ENCODE data around the gene GRID1.
"Not testable (repeated sequence)": the region's sequence is repeated elsewhere in the genome, so short reads cannot be mapped to it uniquely, and the experiment has no call there.

The GRID1 gene

DNA sequence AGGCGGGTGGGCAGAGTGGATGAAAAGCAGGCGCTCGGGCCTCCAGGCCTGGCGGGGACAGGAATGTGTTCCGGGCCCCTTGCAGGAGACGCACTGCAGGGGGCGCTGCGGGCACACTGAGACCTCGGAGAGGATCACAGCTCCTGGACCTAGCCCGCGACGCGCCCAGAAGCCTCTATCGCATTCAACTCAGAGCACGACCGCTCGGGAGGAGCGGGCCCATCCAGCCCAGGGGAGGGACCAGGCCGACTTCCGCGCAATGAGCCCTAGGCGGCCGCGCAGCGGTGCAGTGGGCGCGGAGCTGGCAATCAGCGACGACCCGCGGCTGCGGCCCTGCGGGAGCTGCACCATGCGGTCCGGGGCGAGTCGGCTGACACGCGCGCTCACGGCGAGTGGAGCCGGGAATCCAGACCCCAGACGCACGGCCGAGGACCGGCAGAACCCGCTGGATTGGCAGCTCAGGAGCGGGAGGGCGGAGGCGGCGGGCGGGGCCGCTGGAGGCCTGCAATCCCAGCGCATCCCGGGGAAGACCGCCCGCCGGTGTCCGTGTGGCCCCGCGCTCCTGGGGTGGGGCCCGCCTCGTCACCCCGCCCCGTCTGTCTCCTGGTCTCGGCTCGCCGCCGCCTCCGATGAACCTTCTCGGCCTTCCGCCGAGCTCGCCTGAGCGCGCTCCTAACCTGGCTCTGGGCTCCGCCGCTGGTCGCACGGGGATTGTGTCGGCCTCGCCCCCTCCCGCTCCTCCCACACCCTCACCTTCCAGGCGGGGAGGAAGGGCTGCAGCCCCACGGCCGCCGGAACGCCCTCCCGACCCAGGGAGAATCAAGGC is 33.5 kb upstream of the GRID1 start:
- H3K9me3 Mint-ChIP-seq = no peaks in the 10 kb centered on the region
- ATAC-seq = peak; percentile 95
- H3K4me1 Mint-ChIP-seq = peaks cover 17% of the 10 kb centered on the region
- no peaks in the 10 kb centered on the region for H3K36me3 Mint-ChIP-seq
- H3K4me3 Mint-ChIP-seq = peak overlapping the region; percentile 92
- H3K27me3 Mint-ChIP-seq = no peaks in the 10 kb centered on the region
- peak overlapping the region; percentile 95 for H3K27ac Mint-ChIP-seq

DNA sequence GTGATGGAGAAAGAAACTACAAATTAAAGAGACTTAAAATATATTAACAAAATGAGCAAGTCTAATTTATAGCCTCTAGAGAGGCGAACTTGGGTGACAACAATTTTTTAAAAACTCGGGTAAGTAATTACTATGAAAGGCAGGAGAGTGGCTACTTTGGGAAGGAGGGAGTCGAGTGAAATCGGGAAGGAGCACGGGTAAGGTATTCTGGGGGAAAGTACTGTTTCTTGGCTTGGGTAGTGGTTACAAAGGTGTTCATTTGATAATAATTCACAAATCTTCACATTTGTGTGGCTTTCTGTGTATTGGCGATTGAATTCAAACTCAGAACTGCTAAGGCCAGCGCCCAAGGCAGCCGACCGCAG is 32.9 kb upstream of the GRID1 start:
- Mint-ChIP-seq H3K4me3 (peak overlapping the region; percentile 92), H3K36me3 (no peaks in the 10 kb centered on the region), H3K27me3 (no peaks in the 10 kb centered on the region), H3K27ac (peak overlapping the region; percentile 95), H3K9me3 (no peaks in the 10 kb centered on the region), H3K4me1 (peaks cover 17% of the 10 kb centered on the region)
- no peak for ATAC-seq

DNA sequence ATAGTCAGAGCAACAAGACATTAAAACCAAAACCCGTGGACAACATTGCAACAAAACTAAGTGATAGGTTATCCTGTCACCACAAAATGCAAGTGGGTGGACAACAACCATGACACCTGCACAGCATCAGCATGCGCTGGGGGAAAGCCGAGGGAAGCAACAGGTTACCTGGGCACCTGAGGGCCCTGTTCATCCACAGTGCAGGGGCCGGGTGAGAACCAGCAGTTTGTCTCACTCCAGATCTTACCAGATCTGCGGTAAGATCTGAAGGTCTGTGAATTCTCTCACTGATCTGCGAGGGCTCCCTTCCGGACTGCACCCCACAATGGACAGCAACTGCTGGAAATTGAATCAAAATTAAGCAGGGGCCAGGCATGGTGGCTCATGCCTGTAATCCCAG is 30.5 kb upstream of the GRID1 start:
- Mint-ChIP-seq H3K27me3 (peaks cover 16% of the 10 kb centered on the region), H3K36me3 (no peaks in the 10 kb centered on the region), H3K4me1 (peaks cover 23% of the 10 kb centered on the region), H3K4me3 (no peak overlapping the region), H3K9me3 (no peaks in the 10 kb centered on the region), H3K27ac (no peak overlapping the region)
- ATAC-seq = no peak

GRCh38 chr10:86393862-86394455 is 27.4 kb upstream of the GRID1 start:
- Mint-ChIP-seq H3K27ac (no peak overlapping the region), H3K4me3 (no peak overlapping the region), H3K36me3 (no peaks in the 10 kb centered on the region), H3K4me1 (peaks cover 21% of the 10 kb centered on the region), H3K27me3 (peaks cover 43% of the 10 kb centered on the region), H3K9me3 (no peaks in the 10 kb centered on the region)
- no peak for ATAC-seq

DNA sequence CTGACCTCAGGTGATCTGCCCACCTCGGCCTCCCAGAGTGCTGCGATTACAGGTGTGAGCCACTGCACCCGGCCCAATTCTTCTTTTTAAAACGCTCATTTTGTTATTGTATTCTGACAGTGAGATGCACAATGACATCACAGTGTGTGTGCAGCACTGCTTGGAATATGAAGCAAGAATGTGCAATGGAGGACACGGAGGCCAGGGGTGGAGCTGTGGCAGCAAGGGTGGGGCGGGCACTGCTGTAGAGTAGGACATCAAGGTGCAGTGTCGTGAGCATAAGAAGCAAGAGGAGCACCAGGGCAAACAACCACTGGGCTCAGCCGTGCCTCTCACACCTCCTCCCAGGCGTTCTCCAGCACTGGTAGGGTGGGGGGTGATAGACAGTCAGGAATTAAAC is 26.8 kb upstream of the GRID1 start:
- Mint-ChIP-seq H3K4me3 (no peak overlapping the region), H3K4me1 (peaks cover 21% of the 10 kb centered on the region), H3K9me3 (no peaks in the 10 kb centered on the region), H3K27ac (no peak overlapping the region), H3K27me3 (peaks cover 47% of the 10 kb centered on the region), H3K36me3 (no peaks in the 10 kb centered on the region)
- ATAC-seq = no peak

DNA sequence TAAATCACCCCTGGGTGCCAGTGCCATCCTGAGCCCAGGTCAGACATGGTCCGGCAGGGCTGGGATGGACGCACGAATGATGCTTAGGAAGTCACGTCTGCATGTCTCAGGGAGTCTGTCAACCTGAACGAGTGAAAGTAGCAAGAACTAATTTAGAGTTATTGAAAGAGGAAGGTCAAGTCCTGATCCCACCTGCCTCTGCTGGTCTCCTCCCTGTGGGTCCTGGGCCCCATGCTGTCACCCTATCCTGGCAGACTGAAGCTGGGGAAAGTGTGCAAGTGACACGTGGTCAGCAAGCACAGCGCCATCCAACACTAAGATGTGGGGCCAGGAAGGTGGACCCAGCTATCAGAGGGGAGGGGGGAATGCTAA is 26.1 kb upstream of the GRID1 start:
- H3K4me3 Mint-ChIP-seq = no peak overlapping the region
- peak; percentile 43 for ATAC-seq
- no peaks in the 10 kb centered on the region for H3K9me3 Mint-ChIP-seq
- H3K36me3 Mint-ChIP-seq = no peaks in the 10 kb centered on the region
- peaks cover 21% of the 10 kb centered on the region for H3K4me1 Mint-ChIP-seq
- H3K27me3 Mint-ChIP-seq = peaks cover 53% of the 10 kb centered on the region
- H3K27ac Mint-ChIP-seq = no peak overlapping the region

- Mint-ChIP-seq H3K36me3 (no peaks in the 10 kb centered on the region), H3K27me3 (peaks cover 59% of the 10 kb centered on the region), H3K4me3 (no peak overlapping the region), H3K4me1 (peaks cover 21% of the 10 kb centered on the region), H3K27ac (peak overlapping the region; percentile 4), H3K9me3 (no peaks in the 10 kb centered on the region)
- peak; percentile 29 for ATAC-seq
These were observed 25.6 kb upstream of the GRID1 start for GRCh38 chr10:86391986-86392722.

GRCh38 chr10:86391236-86391840 is 24.7 kb upstream of the GRID1 start:
- Mint-ChIP-seq H3K4me3 (no peak overlapping the region), H3K9me3 (no peaks in the 10 kb centered on the region), H3K36me3 (no peaks in the 10 kb centered on the region), H3K27ac (peak overlapping the region; percentile 4), H3K4me1 (peaks cover 21% of the 10 kb centered on the region), H3K27me3 (peaks cover 60% of the 10 kb centered on the region)
- no peak for ATAC-seq

GRCh38 chr10:86390337-86391120 is 23.9 kb upstream of the GRID1 start:
- Mint-ChIP-seq H3K4me3 (no peak overlapping the region), H3K9me3 (no peaks in the 10 kb centered on the region), H3K4me1 (peaks cover 21% of the 10 kb centered on the region), H3K27me3 (peaks cover 64% of the 10 kb centered on the region), H3K36me3 (no peaks in the 10 kb centered on the region), H3K27ac (no peak overlapping the region)
- no peak for ATAC-seq

GRCh38 chr10:86389441-86390193 is 23.0 kb upstream of the GRID1 start:
- H3K27ac Mint-ChIP-seq = no peak overlapping the region
- peak overlapping the region; percentile 70 for H3K4me3 Mint-ChIP-seq
- H3K9me3 Mint-ChIP-seq = no peaks in the 10 kb centered on the region
- no peaks in the 10 kb centered on the region for H3K36me3 Mint-ChIP-seq
- ATAC-seq = peak; percentile 40
- peaks cover 21% of the 10 kb centered on the region for H3K4me1 Mint-ChIP-seq
- H3K27me3 Mint-ChIP-seq = peaks cover 72% of the 10 kb centered on the region

GRCh38 chr10:86389109-86389440 is 22.5 kb upstream of the GRID1 start:
- H3K9me3 Mint-ChIP-seq = not testable (repeated sequence)

DNA sequence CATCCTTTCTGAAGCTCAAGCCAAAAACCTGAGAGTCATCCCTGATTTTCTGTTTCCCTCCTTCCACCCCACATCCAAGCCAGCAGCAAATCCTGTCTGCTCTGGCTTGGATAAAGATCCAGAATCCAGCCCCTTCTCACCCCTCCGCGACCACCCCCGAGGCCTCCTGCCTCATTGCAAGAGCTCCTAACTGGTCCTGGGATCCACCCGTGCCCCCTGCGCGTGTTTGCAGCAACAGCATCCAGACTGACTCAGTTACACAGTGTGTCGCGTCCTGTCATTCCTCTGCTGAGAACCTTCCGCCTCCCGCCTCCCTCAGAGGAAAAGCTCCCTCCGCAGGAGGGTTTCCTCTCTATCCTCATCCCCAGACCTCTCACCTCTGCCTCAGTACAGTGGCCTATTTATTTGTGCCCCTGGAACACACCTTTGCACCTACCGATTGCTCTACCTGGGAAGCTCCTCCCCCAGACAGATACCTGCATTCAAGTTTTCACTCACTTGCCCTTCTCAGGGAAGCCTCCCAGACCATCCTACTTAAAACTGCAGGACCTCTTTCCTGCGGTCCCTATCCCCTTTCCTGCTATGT is 21.6 kb upstream of the GRID1 start:
- peaks cover 78% of the 10 kb centered on the region for H3K27me3 Mint-ChIP-seq
- H3K27ac Mint-ChIP-seq = no peak overlapping the region
- ATAC-seq = no peak
- no peaks in the 10 kb centered on the region for H3K9me3 Mint-ChIP-seq
- no peak overlapping the region for H3K4me3 Mint-ChIP-seq
- H3K36me3 Mint-ChIP-seq = no peaks in the 10 kb centered on the region
- H3K4me1 Mint-ChIP-seq = peaks cover 19% of the 10 kb centered on the region

More at GRCh38 chr10:86389109-86389440, 22.5 kb upstream of the GRID1 start:
- H3K36me3 Mint-ChIP-seq, ATAC-seq, H3K27ac Mint-ChIP-seq: not testable (repeated sequence)
- Mint-ChIP-seq H3K4me3 (peak overlapping the region; percentile 70), H3K27me3 (peaks cover 77% of the 10 kb centered on the region), H3K4me1 (peaks cover 21% of the 10 kb centered on the region)

DNA sequence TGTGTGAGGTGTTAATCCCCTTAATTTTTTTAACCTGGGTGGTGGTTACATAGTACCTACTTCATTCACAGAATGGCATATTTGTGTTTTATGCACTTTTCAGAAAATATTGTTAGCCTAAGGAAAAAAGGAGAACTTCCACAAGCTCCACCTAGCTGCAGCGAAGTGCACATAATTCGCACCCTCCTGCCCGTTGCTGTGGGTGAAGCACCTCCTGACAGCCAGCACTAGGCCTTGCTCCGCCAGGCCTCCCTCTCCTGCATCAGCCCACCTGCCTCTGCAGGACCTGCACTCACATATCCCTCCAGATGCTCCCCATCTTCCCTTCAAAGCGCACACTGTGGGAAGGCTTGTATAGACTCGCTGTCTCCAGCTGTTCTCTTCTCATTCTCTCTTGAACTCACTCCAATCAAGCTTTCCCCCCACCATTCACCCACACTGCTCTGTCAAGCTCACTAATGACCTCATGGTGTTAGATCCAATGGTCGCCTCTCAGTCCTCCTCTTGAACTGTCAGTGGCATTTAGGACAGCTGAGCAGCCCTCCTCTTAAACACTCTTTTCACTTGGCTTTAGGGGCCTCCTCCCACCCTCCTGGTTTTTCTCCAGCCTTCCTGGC is 20.7 kb upstream of the GRID1 start:
- Mint-ChIP-seq H3K36me3 (no peaks in the 10 kb centered on the region), H3K4me3 (no peak overlapping the region), H3K4me1 (peaks cover 10% of the 10 kb centered on the region), H3K27me3 (peaks cover 70% of the 10 kb centered on the region), H3K27ac (no peak overlapping the region), H3K9me3 (no peaks in the 10 kb centered on the region)
- no peak for ATAC-seq

DNA sequence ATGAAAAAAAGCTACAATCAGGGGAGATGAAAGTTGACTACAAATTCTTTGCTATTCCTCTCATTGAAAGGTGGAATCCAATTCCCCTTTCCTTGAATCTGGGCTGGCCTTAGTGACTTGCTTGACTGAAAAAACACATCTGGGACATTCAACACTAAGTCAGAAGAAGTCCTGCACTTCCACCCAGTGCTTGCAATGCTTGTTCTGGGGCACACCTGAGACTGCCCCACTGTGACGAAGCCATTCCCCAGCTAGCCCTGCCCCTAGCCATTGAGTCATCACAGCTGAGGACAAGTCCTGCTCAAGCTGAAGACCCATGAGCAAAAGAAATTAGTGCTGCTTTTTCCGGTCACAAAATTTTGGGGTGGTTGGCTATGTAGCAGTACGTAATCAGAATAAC is 19.2 kb upstream of the GRID1 start:
- Mint-ChIP-seq H3K9me3 (no peaks in the 10 kb centered on the region), H3K27ac (no peak overlapping the region), H3K27me3 (peaks cover 70% of the 10 kb centered on the region), H3K4me3 (no peak overlapping the region), H3K36me3 (no peaks in the 10 kb centered on the region), H3K4me1 (no peaks in the 10 kb centered on the region)
- no peak for ATAC-seq
